Choroid plexus epithelial cell (primary cell): ENCODE measurements around the gene LAMP1.
"Not testable (repeated sequence)": the region's sequence is repeated elsewhere in the genome, so short reads cannot be mapped to it uniquely, and the experiment has no call there.

ENCODE experiments used
- DNase-seq: peaks from one replicate; pipeline ENCODE4 v3.0.0-alpha.2; 2010; ENCODE audit warnings: low read depth
- H3K4me3 ChIP-seq: 2 replicates; pipeline ENCODE4 v1.5.1; 2011; ENCODE audit warnings: low read depth, mild to moderate bottlenecking, control low read depth, low read length, moderate library complexity
- CTCF ChIP-seq: conservative IDR thresholded peaks from 2 replicates; pipeline ENCODE4 v1.5.1; 2011; ENCODE audit warnings: low read depth, mild to moderate bottlenecking, control low read depth, inconsistent platforms, low read length, moderate library complexity

Gene LAMP1

GRCh38 chr13:113369881-113370280 lies 72.8 kb downstream of the LAMP1 start:
- H3K4me3 ChIP-seq, result no peak overlapping the region
- DNase-seq, result no peak
- no peak for TF ChIP-seq CTCF

GRCh38 chr13:113371061-113371460 lies 74.0 kb downstream of the LAMP1 start:
- no peak overlapping the region for H3K4me3 ChIP-seq
- DNase-seq, result no peak
- TF ChIP-seq CTCF, result no peak

- not testable (repeated sequence) for DNase-seq, H3K4me3 ChIP-seq
These were observed 74.7 kb downstream of the LAMP1 start for GRCh38 chr13:113371701-113372100.
